Endodermal cell (in vitro differentiated cells): Measurements from ENCODE around the gene DVL3. TPM values are rescaled to one million over a fixed set of nuclear protein-coding genes. Genes with fewer than 3 reads are reported as not detected.

Source experiments
- DNase-seq: peaks from one replicate; pipeline ENCODE4 v3.0.0-alpha.2; 2017
- H3K27ac ChIP-seq: 2 replicates; pipeline ENCODE4 v1.5.1; 2013; ENCODE audit warnings: mild to moderate bottlenecking, low read depth, low read length, moderate library complexity
- H3K27me3 ChIP-seq: 2 replicates; pipeline ENCODE4 v1.6.1; 2013; ENCODE audit warnings: mild to moderate bottlenecking, low read length, moderate library complexity; ENCODE audit not compliant: insufficient read depth, control insufficient read depth, poor library complexity, severe bottlenecking
- H3K36me3 ChIP-seq: 2 replicates; pipeline ENCODE4 v1.7.0; 2013; ENCODE audit warnings: mild to moderate bottlenecking, low read length, moderate library complexity; ENCODE audit not compliant: control insufficient read depth, insufficient read depth
- H3K4me1 ChIP-seq: one replicate; pipeline ENCODE4 v1.7.0; 2013; ENCODE audit warnings: low read length; ENCODE audit not compliant: control insufficient read depth, insufficient read depth
- H3K4me3 ChIP-seq: 2 replicates; pipeline ENCODE4 v1.5.1; 2013; ENCODE audit warnings: mild to moderate bottlenecking, low read length, moderate library complexity
- H3K9ac ChIP-seq: 2 replicates; pipeline ENCODE4 v1.6.1; 2013; ENCODE audit warnings: mild to moderate bottlenecking, low read length, moderate library complexity; ENCODE audit not compliant: poor library complexity, severe bottlenecking; ENCODE audit errors: extremely low read depth
- H3K9me3 ChIP-seq: 2 replicates; pipeline ENCODE4 v1.6.1; 2013; ENCODE audit warnings: mild to moderate bottlenecking, low read length, moderate library complexity; ENCODE audit not compliant: control insufficient read depth
- H3K27ac Mint-ChIP-seq: 2 replicates; pipeline ENCODE4 v1.8.0; 2020; ENCODE audit warnings: mixed read lengths
- H3K27me3 Mint-ChIP-seq: 2 replicates; pipeline ENCODE4 v1.8.0; 2021; ENCODE audit warnings: mild to moderate bottlenecking, mixed read lengths; ENCODE audit not compliant: insufficient read depth
- H3K36me3 Mint-ChIP-seq: 2 replicates; pipeline ENCODE4 v1.8.0; 2020; ENCODE audit warnings: low read depth, mixed read lengths
- H3K4me1 Mint-ChIP-seq: 2 replicates; pipeline ENCODE4 v1.8.0; 2020; ENCODE audit warnings: mixed read lengths
- H3K4me3 Mint-ChIP-seq: 2 replicates; pipeline ENCODE4 v1.8.0; 2020; ENCODE audit warnings: mild to moderate bottlenecking, moderate library complexity, mixed read lengths
- H3K9me3 Mint-ChIP-seq: 2 replicates; pipeline ENCODE4 v1.8.0; 2020; ENCODE audit warnings: mild to moderate bottlenecking, mixed read lengths
- WGBS, 2 experiments: methylation state at CpG; one replicate each; pipeline versions ENCODE4 v1.1.5 to v1.1.7; 2013; ENCODE audit warnings: missing lambda C conversion rate in 2 of 2, mixed read lengths in 1 of 2; ENCODE audit not compliant: insufficient coverage in 1 of 2, insufficient read length in 1 of 2; 5-methylcytosine and 5-hydroxymethylcytosine counted together
- total RNA-seq, 2 donors: library from RNA; stranded (reverse); fragmentation: NEBNext Ultra II Directional in 1 of 2; extraction: Animal tissue kit (Norgen Biotek cat#: 25700) in 1 of 2; gene quantifications; 2 replicates in 1 of 2; 3 replicates in 1 of 2; pipeline ENCODE4 v1.2.1, GENCODE V29; 2021
- TF ChIP-seq, protein P1 (sequence below): fragments of 200-600 bp; sonication (generic); conservative IDR thresholded peaks from 2 replicates; pipeline ENCODE4 v1.5.0; 2021; ENCODE audit warnings: antibody characterized with exemption, mild to moderate bottlenecking

Gene DVL3
- total RNA-seq, 2 donors from 2014 or later, result 90.5 to 95.1 TPM

DNA sequence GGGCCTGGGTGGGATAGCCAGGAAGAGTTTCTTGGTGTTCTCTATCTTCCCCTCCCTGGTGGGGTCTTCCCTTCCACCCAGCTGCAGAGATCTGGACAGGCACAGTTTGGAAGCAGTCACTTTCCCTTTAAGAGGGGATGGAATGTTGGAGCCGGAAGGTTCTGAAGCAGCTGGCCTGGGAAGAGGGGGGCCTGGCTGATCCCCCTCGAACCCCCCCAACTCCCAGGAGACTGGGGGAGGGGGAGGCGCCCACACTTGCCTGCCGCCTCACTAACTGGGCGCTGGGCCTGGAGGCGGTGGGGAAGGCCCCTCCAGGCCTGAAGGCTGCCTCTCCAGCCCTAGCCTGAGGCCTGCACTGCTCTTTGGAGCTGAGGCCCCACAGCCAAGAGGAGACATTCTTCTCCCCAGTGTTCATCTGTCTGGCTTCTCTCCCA, 1.4 kb downstream of the DVL3 start:
- H3K27me3 Mint-ChIP-seq, result no peaks in the 10 kb centered on the region
- DNase-seq, result no peak
- TF ChIP-seq, protein P1, sequence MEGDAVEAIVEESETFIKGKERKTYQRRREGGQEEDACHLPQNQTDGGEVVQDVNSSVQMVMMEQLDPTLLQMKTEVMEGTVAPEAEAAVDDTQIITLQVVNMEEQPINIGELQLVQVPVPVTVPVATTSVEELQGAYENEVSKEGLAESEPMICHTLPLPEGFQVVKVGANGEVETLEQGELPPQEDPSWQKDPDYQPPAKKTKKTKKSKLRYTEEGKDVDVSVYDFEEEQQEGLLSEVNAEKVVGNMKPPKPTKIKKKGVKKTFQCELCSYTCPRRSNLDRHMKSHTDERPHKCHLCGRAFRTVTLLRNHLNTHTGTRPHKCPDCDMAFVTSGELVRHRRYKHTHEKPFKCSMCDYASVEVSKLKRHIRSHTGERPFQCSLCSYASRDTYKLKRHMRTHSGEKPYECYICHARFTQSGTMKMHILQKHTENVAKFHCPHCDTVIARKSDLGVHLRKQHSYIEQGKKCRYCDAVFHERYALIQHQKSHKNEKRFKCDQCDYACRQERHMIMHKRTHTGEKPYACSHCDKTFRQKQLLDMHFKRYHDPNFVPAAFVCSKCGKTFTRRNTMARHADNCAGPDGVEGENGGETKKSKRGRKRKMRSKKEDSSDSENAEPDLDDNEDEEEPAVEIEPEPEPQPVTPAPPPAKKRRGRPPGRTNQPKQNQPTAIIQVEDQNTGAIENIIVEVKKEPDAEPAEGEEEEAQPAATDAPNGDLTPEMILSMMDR, result no peak
- Histone ChIP-seq H3K27me3 (no peaks in the 10 kb centered on the region), H3K36me3 (peaks cover 3% of the 10 kb centered on the region), H3K27ac (peak overlapping the region; percentile 87), H3K9ac (peak overlapping the region; percentile 75), H3K9me3 (no peaks in the 10 kb centered on the region), H3K4me3 (peak overlapping the region; percentile 91), H3K4me1 (no peaks in the 10 kb centered on the region)
- H3K27ac Mint-ChIP-seq, result peak overlapping the region; percentile 95
- H3K9me3 Mint-ChIP-seq, result no peaks in the 10 kb centered on the region
- WGBS, 2 experiments, result 3% methylated on average over 6 of the region's 6 CpGs; no CpG with 5 or more reads in 1 of the 2 experiments
- H3K36me3 Mint-ChIP-seq, result peaks cover 5% of the 10 kb centered on the region
- peaks cover 11% of the 10 kb centered on the region for H3K4me1 Mint-ChIP-seq
- H3K4me3 Mint-ChIP-seq, result peak overlapping the region; percentile 97

DNA sequence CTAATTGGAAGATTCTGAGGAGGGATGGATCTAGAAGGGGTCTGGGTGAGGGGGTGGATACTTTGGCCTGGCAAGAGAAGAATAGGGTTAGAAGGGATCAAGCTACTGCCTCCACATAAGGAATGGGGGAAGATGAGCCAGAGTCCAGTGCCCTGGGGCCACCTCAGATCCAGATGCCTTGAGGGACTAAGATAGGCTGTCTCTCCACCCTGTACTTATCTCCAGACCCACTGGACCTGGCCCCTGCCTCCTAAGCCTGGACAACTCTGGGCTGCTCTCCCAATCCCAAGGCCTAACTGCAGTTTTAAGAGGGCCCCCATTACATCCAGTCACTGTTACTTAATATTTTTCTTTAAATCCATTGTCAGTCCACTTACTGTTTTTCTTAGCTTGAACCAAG, 2.0 kb downstream of the DVL3 start:
- DNase-seq, result no peak

DNA sequence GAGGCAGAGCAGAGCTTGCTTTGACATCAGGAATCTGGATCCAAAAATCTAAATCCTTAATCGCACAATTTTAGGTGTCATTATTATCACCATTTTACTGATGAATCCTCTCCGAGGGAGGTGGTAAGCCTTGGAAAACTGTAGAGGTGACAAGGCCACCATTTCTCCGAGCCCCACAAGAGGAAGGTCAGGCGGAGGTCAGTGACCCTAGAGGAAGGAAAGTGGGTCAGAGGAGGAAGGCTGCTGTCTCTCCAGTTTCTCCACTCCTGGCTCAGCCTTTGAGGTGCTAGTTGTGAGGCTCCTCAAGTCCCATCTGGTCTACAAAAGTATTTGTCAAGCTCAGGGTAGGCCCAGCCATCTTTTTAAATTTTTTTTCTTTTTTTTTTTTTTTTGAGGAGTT, 3.2 kb downstream of the DVL3 start:
- peaks cover 11% of the 10 kb centered on the region for H3K4me1 Mint-ChIP-seq
- Histone ChIP-seq H3K9me3 (no peaks in the 10 kb centered on the region), H3K9ac (no peak overlapping the region), H3K4me3 (no peak overlapping the region), H3K27me3 (no peaks in the 10 kb centered on the region), H3K4me1 (no peaks in the 10 kb centered on the region), H3K36me3 (peaks cover 5% of the 10 kb centered on the region), H3K27ac (no peak overlapping the region)
- H3K27me3 Mint-ChIP-seq, result no peaks in the 10 kb centered on the region
- TF ChIP-seq, protein P1, result no peak
- H3K9me3 Mint-ChIP-seq, result no peaks in the 10 kb centered on the region
- no peak overlapping the region for H3K27ac Mint-ChIP-seq
- WGBS, 2 experiments, result 93 to 97% methylated on average over 3 to 4 of the region's 4 CpGs
- H3K4me3 Mint-ChIP-seq, result no peak overlapping the region
- DNase-seq, result no peak
- peaks cover 6% of the 10 kb centered on the region for H3K36me3 Mint-ChIP-seq

More for the DNA sequence above, 2.0 kb downstream of the DVL3 start:
- Histone ChIP-seq H3K27ac (peak overlapping the region; percentile 87), H3K9ac (peak overlapping the region; percentile 75), H3K9me3 (no peaks in the 10 kb centered on the region), H3K4me1 (no peaks in the 10 kb centered on the region), H3K27me3 (no peaks in the 10 kb centered on the region), H3K36me3 (peaks cover 3% of the 10 kb centered on the region), H3K4me3 (peak overlapping the region; percentile 91)
- peaks cover 11% of the 10 kb centered on the region for H3K4me1 Mint-ChIP-seq
- H3K27me3 Mint-ChIP-seq, result no peaks in the 10 kb centered on the region
- peaks cover 5% of the 10 kb centered on the region for H3K36me3 Mint-ChIP-seq
- H3K9me3 Mint-ChIP-seq, result no peaks in the 10 kb centered on the region
- H3K4me3 Mint-ChIP-seq, result peak overlapping the region; percentile 97
- peak overlapping the region; percentile 92 for H3K27ac Mint-ChIP-seq
- TF ChIP-seq, protein P1, result no peak
